ENCODE measurements around the gene AOAH. TPM values are rescaled to one million over a fixed set of nuclear protein-coding genes. Genes with fewer than 3 reads are reported as not detected.

AOAH gene
- total RNA-seq, 1 experiment from 2014 or later, result 0.39 TPM

DNA sequence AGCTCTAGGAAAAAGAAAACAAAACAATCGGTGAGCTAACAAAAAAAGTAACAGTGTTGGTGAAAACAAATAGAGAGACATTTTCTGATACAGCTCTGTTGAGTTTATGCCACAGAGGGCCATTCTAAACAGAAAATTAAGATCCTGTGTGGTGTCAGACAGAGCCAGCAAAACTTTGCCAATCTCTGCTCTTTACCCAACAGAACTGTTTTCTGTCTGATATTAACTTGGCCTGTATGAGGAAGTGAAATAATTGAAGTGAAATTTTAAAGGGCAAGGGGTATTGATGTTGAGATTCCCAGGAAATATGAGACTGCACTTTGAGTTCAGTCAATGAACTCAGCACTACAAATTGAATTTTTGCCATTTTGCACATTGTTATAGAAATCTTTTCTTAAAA, 101.0 kb downstream of the AOAH start:
- Histone ChIP-seq H3K4me2 (ENCODE audit: insufficient read depth, insufficient read length, low read length) (no peak overlapping the region), H3K4me1 (ENCODE audit: insufficient read depth, low read length) (no peaks in the 10 kb centered on the region), H2BK12ac (ENCODE audit: insufficient read length, low read depth, low read length) (no peak overlapping the region), H3K9me3 (ENCODE audit: control insufficient read depth, low read depth, low read length) (no peaks in the 10 kb centered on the region), H2BK120ac (ENCODE audit: low read depth, low read length, poor library complexity, severe bottlenecking) (no peak overlapping the region), H4K91ac (ENCODE audit: insufficient read length, low read depth, low read length) (no peak overlapping the region), H3K14ac (ENCODE audit: insufficient read depth, low read length) (no peak overlapping the region), H2BK5ac (ENCODE audit: insufficient read length, low read length) (no peak overlapping the region), H2BK20ac (ENCODE audit: low read depth, low read length, poor library complexity, severe bottlenecking) (no peak overlapping the region), H3K27ac (ENCODE audit: insufficient read length, low read depth, low read length) (no peak overlapping the region), H4K8ac (replicated peaks; ENCODE audit: insufficient read length, low read depth, low read length) (no peak overlapping the region), H3K23ac (ENCODE audit: insufficient read length, low read depth, low read length) (no peak overlapping the region), H3K9ac (ENCODE audit: extremely low read depth, insufficient read length, low read length) (no peak overlapping the region), H2AK5ac (ENCODE audit: insufficient read length, low read length) (no peak overlapping the region), H2AFZ (ENCODE audit: low read length) (no peak overlapping the region), H4K20me1 (ENCODE audit: control insufficient read depth, insufficient read depth, insufficient read length) (no peaks in the 10 kb centered on the region), H4K5ac (ENCODE audit: insufficient read length, low read depth, low read length) (no peak overlapping the region), H3K79me1 (ENCODE audit: insufficient read depth, low read depth, low read length, poor library complexity, severe bottlenecking) (no peaks in the 10 kb centered on the region), H3K79me2 (ENCODE audit: insufficient read depth, low read length) (no peaks in the 10 kb centered on the region), H3K23me2 (ENCODE audit: insufficient read length, low read depth, low read length, poor library complexity, severe bottlenecking) (no peaks in the 10 kb centered on the region), H3K56ac (ENCODE audit: insufficient read length, low read depth, low read length) (no peak overlapping the region), H3K4ac (ENCODE audit: low read depth, low read length) (no peak overlapping the region), H3K27me3 (ENCODE audit: insufficient read depth, low read length) (no peaks in the 10 kb centered on the region), H3T11ph (ENCODE audit: low read length) (no peak overlapping the region), H2BK15ac (ENCODE audit: low read depth, low read length) (no peak overlapping the region), H3K18ac (ENCODE audit: insufficient read length, low read depth, low read length) (no peak overlapping the region)
- Mint-ChIP-seq H3K36me3 (ENCODE audit: insufficient read depth in 1 of 3, low read depth in 3 of 3) (no peaks in the 10 kb centered on the region), H3K9me3 (no peaks in the 10 kb centered on the region), H3K4me1 (peaks cover 8 to 10% of the 10 kb centered on the region in 2 experiments; a peak in 3 of 4 replicates), H3K4me3 (no peak overlapping the region), H3K27ac (no peak overlapping the region), H3K27me3 (ENCODE audit: low read depth) (no peaks in the 10 kb centered on the region)
- no CpG with 5 or more reads among the region's 1 CpG for WGBS (ENCODE audit: extremely low coverage, insufficient read length, low lambda C conversion rate)
- TF ChIP-seq, protein P1, sequence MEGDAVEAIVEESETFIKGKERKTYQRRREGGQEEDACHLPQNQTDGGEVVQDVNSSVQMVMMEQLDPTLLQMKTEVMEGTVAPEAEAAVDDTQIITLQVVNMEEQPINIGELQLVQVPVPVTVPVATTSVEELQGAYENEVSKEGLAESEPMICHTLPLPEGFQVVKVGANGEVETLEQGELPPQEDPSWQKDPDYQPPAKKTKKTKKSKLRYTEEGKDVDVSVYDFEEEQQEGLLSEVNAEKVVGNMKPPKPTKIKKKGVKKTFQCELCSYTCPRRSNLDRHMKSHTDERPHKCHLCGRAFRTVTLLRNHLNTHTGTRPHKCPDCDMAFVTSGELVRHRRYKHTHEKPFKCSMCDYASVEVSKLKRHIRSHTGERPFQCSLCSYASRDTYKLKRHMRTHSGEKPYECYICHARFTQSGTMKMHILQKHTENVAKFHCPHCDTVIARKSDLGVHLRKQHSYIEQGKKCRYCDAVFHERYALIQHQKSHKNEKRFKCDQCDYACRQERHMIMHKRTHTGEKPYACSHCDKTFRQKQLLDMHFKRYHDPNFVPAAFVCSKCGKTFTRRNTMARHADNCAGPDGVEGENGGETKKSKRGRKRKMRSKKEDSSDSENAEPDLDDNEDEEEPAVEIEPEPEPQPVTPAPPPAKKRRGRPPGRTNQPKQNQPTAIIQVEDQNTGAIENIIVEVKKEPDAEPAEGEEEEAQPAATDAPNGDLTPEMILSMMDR (conservative IDR thresholded peaks at IDR 0.05), result no peak
- no peak for DNase-seq

Measured in H9 (cell line).